GM12878 (cell line): ENCODE results near the gene HMGN4. TPM values are rescaled to one million over a fixed set of nuclear protein-coding genes. Genes with fewer than 3 reads are reported as not detected.

Source experiments
- ATAC-seq: fragments of 200-7000 bp; cut with Tn5 transposase; 3 replicates; pipeline ENCODE4 v1.9.1; 2020; ENCODE audit warnings: mild to moderate bottlenecking, moderate library complexity
- BruUV-seq: library from RNA; stranded (reverse); fragments of 400-500 nt; replicated peaks from 2 replicates; lab custom pipeline; 2021; lab: Mats Ljungman, UMichigan
- CTCF ChIA-PET: fragments of 300-600 bp; sonication (Branson Sonifier 250); formaldehyde crosslinking; extraction: SDS; loops from one replicate; lab custom pipeline; 2021; ENCODE audit warnings: inconsistent platforms; lab: Yijun Ruan, JAX
- POLR2A ChIA-PET: fragments of 350-600 bp; formaldehyde crosslinking; extraction: SDS; loops from one replicate; lab custom pipeline; 2021; ENCODE audit warnings: inconsistent platforms; lab: Charles Lee
- RAD21 ChIA-PET: fragments of 300-600 bp; sonication (Branson Sonifier 250); formaldehyde crosslinking; loops from one replicate; lab custom pipeline; 2023; ENCODE audit warnings: antibody characterized with exemption; ENCODE audit not compliant: unreplicated experiment; lab: Charles Lee
- SMC1A ChIA-PET: fragments of 300-600 bp; sonication (Branson Sonifier 250); formaldehyde crosslinking; loops from one replicate; lab custom pipeline; 2023; ENCODE audit not compliant: unreplicated experiment, uncharacterized antibody; lab: Charles Lee
- DNase-seq: peaks from one replicate; pipeline ENCODE4 v3.0.0-alpha.2; 2011; ENCODE audit warnings: low read depth, low spot score
- FAIRE-seq: peaks from 3 replicates; lab custom pipeline; 2011; peaks lifted over from hg19 to GRCh38; lab: Jason Lieb, UNC
- H2AFZ ChIP-seq: 2 replicates; pipeline ENCODE4 v1.6.0; 2011; ENCODE audit warnings: low read depth, low read length, control low read depth; ENCODE audit not compliant: control insufficient read depth
- H3K27ac ChIP-seq: 2 replicates; pipeline ENCODE4 v1.5.1; 2011; ENCODE audit warnings: control low read depth; ENCODE audit not compliant: control insufficient read depth, insufficient read depth
- H3K27me3 ChIP-seq, 2 experiments: replicated peaks in 1 of 2; 2 replicates each; pipeline versions ENCODE4 v1.6.0 to v1.6.1; 2011; ENCODE audit warnings: low read length in 1 of 2; ENCODE audit not compliant: control insufficient read depth in 2 of 2, insufficient read depth in 2 of 2
- H3K36me3 ChIP-seq, 2 experiments: 2 replicates each; pipeline ENCODE4 v1.5.1; 2011; ENCODE audit warnings: low read length in 1 of 2; ENCODE audit not compliant: control insufficient read depth in 2 of 2, insufficient read depth in 2 of 2
- H3K4me1 ChIP-seq: 2 replicates; pipeline ENCODE4 v1.6.1; 2011; ENCODE audit warnings: mild to moderate bottlenecking, low read length, moderate library complexity, mixed read lengths; ENCODE audit not compliant: control insufficient read depth, insufficient read depth
- H3K4me2 ChIP-seq: 2 replicates; pipeline ENCODE4 v1.6.0; 2011; ENCODE audit warnings: control low read depth; ENCODE audit not compliant: control insufficient read depth, insufficient read depth
- H3K4me3 ChIP-seq: fragments of 200-600 bp; sonication (generic); 2 replicates; pipeline ENCODE4 v1.5.1; 2016
- H3K79me2 ChIP-seq: 2 replicates; pipeline ENCODE4 v1.6.0; 2011; ENCODE audit warnings: low read length; ENCODE audit not compliant: control insufficient read depth, insufficient read depth
- H3K9ac ChIP-seq: 2 replicates; pipeline ENCODE4 v1.8.0; 2011; ENCODE audit warnings: low read length, control low read depth, mixed read lengths; ENCODE audit not compliant: control insufficient read depth, insufficient read depth
- H3K9me3 ChIP-seq: replicated peaks from 3 replicates; pipeline ENCODE4 v1.5.1; 2011; ENCODE audit warnings: mild to moderate bottlenecking, low read length; ENCODE audit not compliant: control insufficient read depth, insufficient read depth
- H4K20me1 ChIP-seq: 2 replicates; pipeline ENCODE4 v1.6.0; 2011; ENCODE audit not compliant: control insufficient read depth, insufficient read depth
- BCL11A ChIP-seq: IDR thresholded peaks from 2 replicates; pipeline ENCODE4 v1.6.1; 2011; ENCODE audit warnings: low read depth, low read length
- CREM ChIP-seq: IDR thresholded peaks from 2 replicates; pipeline ENCODE4 v1.6.1; 2014; ENCODE audit warnings: antibody characterized with exemption, low read depth
- EED ChIP-seq: sonication (generic); IDR thresholded peaks from 2 replicates; pipeline ENCODE4 v1.6.1; 2016; ENCODE audit warnings: antibody characterized with exemption, low read depth
- ETV6 ChIP-seq, 2 experiments: fragments of 450-650 bp in 1 of 2; IDR thresholded peaks in 1 of 2; conservative IDR thresholded peaks in 1 of 2; 2 replicates each; pipeline ENCODE4 v1.6.1; 2014; ENCODE audit warnings: antibody characterized with exemption in 1 of 2, borderline replicate concordance in 1 of 2, low read depth in 1 of 2, mild to moderate bottlenecking in 1 of 2, moderate library complexity in 1 of 2
- FOS ChIP-seq: IDR thresholded peaks from 3 replicates; pipeline ENCODE4 v1.6.1; 2011; ENCODE audit warnings: borderline replicate concordance; ENCODE audit not compliant: insufficient read length; ENCODE audit errors: extremely low read depth
- GATAD2B ChIP-seq: fragments of 450-650 bp; conservative IDR thresholded peaks from 2 replicates; pipeline ENCODE4 v1.6.1; 2017; ENCODE audit warnings: low read depth, mild to moderate bottlenecking, moderate library complexity
- IKZF1 ChIP-seq: fragments of 450-650 bp; conservative IDR thresholded peaks from 2 replicates; pipeline ENCODE4 v1.6.1; 2017; ENCODE audit warnings: antibody characterized with exemption, mild to moderate bottlenecking
- IRF3 ChIP-seq: fragments of 450-650 bp; IDR thresholded peaks from 2 replicates; pipeline ENCODE4 v1.6.1; 2014; ENCODE audit warnings: mild to moderate bottlenecking
- MEF2A ChIP-seq: IDR thresholded peaks from 2 replicates; pipeline ENCODE4 v1.6.1; 2011; ENCODE audit warnings: low read depth, mild to moderate bottlenecking, low read length, moderate library complexity; ENCODE audit not compliant: insufficient read depth
- PML ChIP-seq: IDR thresholded peaks from 2 replicates; pipeline ENCODE4 v1.6.1; 2012; ENCODE audit warnings: low read length, inconsistent platforms
- RELB ChIP-seq: fragments of 450-650 bp; IDR thresholded peaks from 2 replicates; pipeline ENCODE4 v1.6.1; 2017; ENCODE audit warnings: low read depth, mild to moderate bottlenecking, moderate library complexity
- RUNX3 ChIP-seq: IDR thresholded peaks from 2 replicates; pipeline ENCODE4 v1.6.1; 2012; ENCODE audit warnings: low read length, inconsistent platforms
- STAT1 ChIP-seq: fragments of 450-650 bp; conservative IDR thresholded peaks from 2 replicates; pipeline ENCODE4 v1.6.1; 2014; ENCODE audit warnings: antibody characterized with exemption, mild to moderate bottlenecking
- ZNF217 ChIP-seq: fragments of 450-650 bp; IDR thresholded peaks from 2 replicates; pipeline ENCODE4 v1.6.1; 2017; ENCODE audit warnings: antibody characterized with exemption, mild to moderate bottlenecking
- ZNF687 ChIP-seq: fragments of 450-650 bp; IDR thresholded peaks from 2 replicates; pipeline ENCODE4 v1.6.1; 2017; ENCODE audit warnings: mild to moderate bottlenecking, moderate library complexity
- ZSCAN29 ChIP-seq: fragments of 450-650 bp; IDR thresholded peaks from 2 replicates; pipeline ENCODE4 v1.6.1; 2017; ENCODE audit warnings: mild to moderate bottlenecking, moderate library complexity
- WGBS: methylation state at CpG from one replicate; pipeline ENCODE4 v1.1.6; 2016; ENCODE audit warnings: low lambda C conversion rate; ENCODE audit not compliant: insufficient replicate concordance, insufficient coverage; ENCODE audit errors: missing lambda C conversion rate; 5-methylcytosine and 5-hydroxymethylcytosine counted together
- in situ Hi-C: fragments of 300-500 bp; cut with MboI; formaldehyde crosslinking; loops from 9 replicates; pipeline ENCODE4 v1.14.3; 2018; ENCODE audit warnings: mixed read lengths
- intact Hi-C: fragments of 100-400 bp; cut with micrococcal nuclease; formaldehyde crosslinking; loops from one replicate; pipeline ENCODE4 v1.14.2; 2022; ENCODE audit not compliant: unreplicated experiment
- polyA plus RNA-seq, 11 experiments: library from polyadenylated mRNA; depleted of rRNA in 4 of 11; unstranded in 6 of 11; stranded (reverse) in 5 of 11; fragments of >200 nt; fragmentation: Nextera tagmentation in 4 of 11; fragmentation: Illumina TruSeq in 1 of 11; extraction: Ambion mirVana in 4 of 11; extraction: Trizol in 1 of 11; gene quantifications; 1 replicate in 1 of 11; 2 replicates in 10 of 11; pipeline versions ENCODE4 v1.2.1 to v1.2.3, GENCODE V29; 2011 to 2016; ENCODE audit warnings: inconsistent platforms in 2 of 11, missing spikeins in 2 of 11, low read depth in 1 of 11
- total RNA-seq, 4 experiments: library from RNA; depleted of rRNA in 3 of 4; stranded (reverse); fragments of >200 nt in 3 of 4; fragmentation: Illumina TruSeq in 1 of 4; extraction: Trizol in 1 of 4; gene quantifications; 2 replicates each; pipeline versions ENCODE4 v1.2.1 to v1.2.3, GENCODE V29; 2013 to 2021

The HMGN4 gene
- total and polyA plus RNA-seq, 10 of the 15 experiments (the other 5 are each of a cell fraction or from before 2014, with no cell fraction given), result 26.7 to 99.1 (median 76.7) TPM

- Histone ChIP-seq H3K36me3 (no peaks in the 10 kb centered on the region), H3K27ac (no peak overlapping the region; the same call in 1 of the 2 replicates), H3K4me2 (peak overlapping the region; percentile 92), H4K20me1 (no peaks in the 10 kb centered on the region), H3K27me3 (no peaks in the 10 kb centered on the region), H2AFZ (peak overlapping the region; percentile 87), H3K9ac (peak overlapping the region; percentile 39), H3K4me1 (peaks cover 11% of the 10 kb centered on the region), H3K79me2 (no peaks in the 10 kb centered on the region), H3K4me3 (peak overlapping the region; percentile 54; the same call in 1 of the 2 replicates), H3K9me3 (peaks cover 8% of the 10 kb centered on the region; the same call in 2 of the 3 replicates)
- POLR2A ChIA-PET, result interaction anchor here (1.0 to 1.3 kb wide), 4 partner anchors 13 to 483 kb away, joined by 3 to 8 read pairs (median 6); no protein-coding TSS in a partner anchor
- SMC1A ChIA-PET, result interaction anchor here (0.8 to 11.6 kb wide), 7 partner anchors 9 to 551 kb away, joined by 3 to 170 read pairs (median 4); partner anchors contain the start of gene ABT1
- in situ Hi-C loops, result no loop called here
- peak; percentile 57 for FAIRE-seq
- 3% methylated on average over 31 of the region's 31 CpGs for WGBS
- BruUV-seq, result no TSS peak
- no peak for DNase-seq
- CTCF ChIA-PET, result interaction anchor here (0.7 to 13.0 kb wide), 8 partner anchors 9 to 502 kb away, joined by 3 to 267 read pairs (median 3); partner anchors contain the start of gene ABT1
- peak; percentile 61 for ATAC-seq
- intact Hi-C loops, result no loop called here
- RAD21 ChIA-PET, result interaction anchor here (0.6 to 8.8 kb wide), 8 partner anchors 14 to 550 kb away, joined by 3 to 64 read pairs (median 3); partner anchors contain the start of gene ABT1
- peak; percentile 74; the same call in 1 of the 2 replicates for TF ChIP-seq ZNF217
- 0 out of 2 replicates have a peak, but pooled peaks have one; percentile 32 for TF ChIP-seq BCL11A
- no peak for TF ChIP-seq ZNF687
- 0 out of 2 replicates have a peak, but pooled peaks have one; percentile 41 for TF ChIP-seq STAT1
- peak; percentile 87 for TF ChIP-seq RUNX3
- no peak for TF ChIP-seq FOS
- 0 out of 2 replicates have a peak, but pooled peaks have one; percentile 20 for TF ChIP-seq MEF2A
- TF ChIP-seq EED, result peak; percentile 83
- peak; percentile 84; the same call in 1 of the 2 replicates for TF ChIP-seq ZSCAN29
- TF ChIP-seq ETV6 (conservative IDR thresholded peaks at IDR 0.05 in 1 of 2, IDR thresholded peaks at IDR 0.05 in 1 of 2; ENCODE audit: borderline replicate concordance in 1 of 2, low read depth in 1 of 2), result peak in 1 of 2 experiments; percentile 43; a peak in 1 of 4 replicates
- TF ChIP-seq PML, result no peak; the same call in 1 of the 2 replicates
- peak; percentile 81; the same call in 1 of the 2 replicates for TF ChIP-seq RELB
- peak; percentile 94 for TF ChIP-seq IKZF1
- TF ChIP-seq CREM, result peak; percentile 39; the same call in 1 of the 2 replicates
- TF ChIP-seq GATAD2B, result 0 out of 2 replicates have a peak, but pooled peaks have one; percentile 36
- TF ChIP-seq IRF3, result no peak
These were observed 39.0 kb downstream of the HMGN4 start for GRCh38 chr6:26576929-26577719.
